ENCODE measurements around the gene SETDB2. TPM values are rescaled to one million over a fixed set of nuclear protein-coding genes. Genes with fewer than 3 reads are reported as not detected.

SETDB2 gene
- total RNA-seq, 1 experiment from 2014 or later: 5.2 TPM

- Histone ChIP-seq H3K4me3 (replicated peaks in 1 of 2; ENCODE audit: low read depth in 1 of 2, low read length in 2 of 2) (no peak overlapping the region), H3K9me2 (ENCODE audit: insufficient read depth) (no peaks in the 10 kb centered on the region), H3K4me1 (ENCODE audit: control insufficient read depth in 1 of 2, insufficient read depth in 2 of 2, low read length in 2 of 2) (no peaks in the 10 kb centered on the region), H3K4me2 (ENCODE audit: low read length) (no peak overlapping the region), H3K27ac (ENCODE audit: low read depth, low read length) (no peak overlapping the region), H3K9me3 (ENCODE audit: control insufficient read depth in 1 of 2, insufficient read depth in 1 of 2, low read depth in 1 of 2, low read length in 2 of 2) (no peaks in the 10 kb centered on the region), H3K9ac (ENCODE audit: low read length) (no peak overlapping the region), H4K20me1 (ENCODE audit: insufficient read depth) (no peaks in the 10 kb centered on the region), H2AFZ (ENCODE audit: low read depth, low read length, poor library complexity, severe bottlenecking) (no peak overlapping the region), H3K27me3 (ENCODE audit: insufficient read depth, low read length) (no peaks in the 10 kb centered on the region), H3K79me2 (ENCODE audit: insufficient read depth, low read length) (no peaks in the 10 kb centered on the region), H3K36me3 (ENCODE audit: control insufficient read depth in 1 of 2, insufficient read depth in 2 of 2, low read length in 2 of 2) (no peaks in the 10 kb centered on the region)
- ChIA-PET POLR2A (no interaction called here), RAD21 (ENCODE audit: low non-redundant PET in 1 of 2, low total read pairs in 2 of 2, uncharacterized antibody in 2 of 2, unreplicated experiment in 2 of 2) (no interaction called here), CTCF (interaction anchor here (1.2 to 1.9 kb wide), 2 partner anchors 8 to 196 kb away, joined by 5 to 6 read pairs; no protein-coding TSS in a partner anchor)
- BruUV-seq (replicated peaks): no TSS peak
- DNase-seq (ENCODE audit: low read depth, low spot score) (no peak), ATAC-seq (no peak)
- TF ChIP-seq ELF1 (IDR thresholded peaks at IDR 0.05; ENCODE audit: borderline replicate concordance, low read depth) (no peak), JUND (IDR thresholded peaks at IDR 0.05) (no peak), TCF7L2 (IDR thresholded peaks at IDR 0.05; ENCODE audit: borderline replicate concordance, extremely low read depth, insufficient read depth, insufficient read length) (no peak), EZH2phosphoT487 (IDR thresholded peaks at IDR 0.05; ENCODE audit: borderline replicate concordance) (no peak), POLR2A (IDR thresholded peaks at IDR 0.05; ENCODE audit: borderline replicate concordance, extremely low read depth, insufficient read depth, insufficient read length) (no peak), SIN3A (IDR thresholded peaks at IDR 0.05; ENCODE audit: low read depth) (no peak)
- intact Hi-C loops (cut with micrococcal nuclease): loop anchor here (2.0 kb wide), 1 partner anchor 135 kb away; no protein-coding TSS in a partner anchor
These were observed 8.1 kb upstream of the SETDB2 start for GRCh38 chr13:49435992-49436391.

GRCh38 chr13:49436890-49437289 is 7.2 kb upstream of the SETDB2 start:
- H2AFZ ChIP-seq (ENCODE audit: low read depth, low read length, poor library complexity, severe bottlenecking): no peak overlapping the region
- H3K27ac ChIP-seq (ENCODE audit: low read depth, low read length): no peak overlapping the region
- DNase-seq (ENCODE audit: low read depth, low spot score): no peak
- no peak overlapping the region for H3K4me3 ChIP-seq (replicated peaks in 1 of 2; ENCODE audit: low read depth in 1 of 2, low read length in 2 of 2)
- ChIA-PET CTCF (interaction anchor here (1.2 to 1.9 kb wide), 2 partner anchors 9 to 197 kb away, joined by 5 to 6 read pairs; no protein-coding TSS in a partner anchor), POLR2A (no interaction called here), RAD21 (ENCODE audit: low non-redundant PET in 1 of 2, low total read pairs in 2 of 2, uncharacterized antibody in 2 of 2, unreplicated experiment in 2 of 2) (interaction anchor here (0.7 kb wide), 2 partner anchors 136 to 347 kb away, joined by 3 to 6 read pairs; no protein-coding TSS in a partner anchor)
- no peaks in the 10 kb centered on the region for H3K9me2 ChIP-seq (ENCODE audit: insufficient read depth)
- no peaks in the 10 kb centered on the region for H3K36me3 ChIP-seq (ENCODE audit: control insufficient read depth in 1 of 2, insufficient read depth in 2 of 2, low read length in 2 of 2)
- no peaks in the 10 kb centered on the region for H3K27me3 ChIP-seq (ENCODE audit: insufficient read depth, low read length)
- no peaks in the 10 kb centered on the region for H3K9me3 ChIP-seq (ENCODE audit: control insufficient read depth in 1 of 2, insufficient read depth in 1 of 2, low read depth in 1 of 2, low read length in 2 of 2)
- intact Hi-C loops (cut with micrococcal nuclease): loop anchor here (2.0 kb wide), 1 partner anchor 136 kb away; no protein-coding TSS in a partner anchor
- no peaks in the 10 kb centered on the region for H3K79me2 ChIP-seq (ENCODE audit: insufficient read depth, low read length)
- BruUV-seq (replicated peaks): no TSS peak
- no peak overlapping the region for H3K4me2 ChIP-seq (ENCODE audit: low read length)
- H3K9ac ChIP-seq (ENCODE audit: low read length): no peak overlapping the region
- no peaks in the 10 kb centered on the region for H3K4me1 ChIP-seq (ENCODE audit: control insufficient read depth in 1 of 2, insufficient read depth in 2 of 2, low read length in 2 of 2)
- 0 out of 2 replicates have a peak, but pooled peaks have one; percentile 22 for ATAC-seq
- H4K20me1 ChIP-seq (ENCODE audit: insufficient read depth): no peaks in the 10 kb centered on the region
- TF ChIP-seq ZFX (IDR thresholded peaks at IDR 0.05) (no peak), POLR2AphosphoS5 (IDR thresholded peaks at IDR 0.05; ENCODE audit: low read depth, low read length) (no peak), EGR1 (IDR thresholded peaks at IDR 0.05; ENCODE audit: low read depth) (no peak), POLR2A (IDR thresholded peaks at IDR 0.05; ENCODE audit: borderline replicate concordance, extremely low read depth, insufficient read depth, insufficient read length) (no peak), CTCF (IDR thresholded peaks at IDR 0.05 in 2 of 3, conservative IDR thresholded peaks at IDR 0.05 in 1 of 3; ENCODE audit: borderline replicate concordance in 1 of 3, insufficient read depth in 1 of 3, low read depth in 2 of 3, low read length in 2 of 3) (0 out of 6 replicates have a peak, but pooled peaks of 1 of the 3 experiments have one; percentile 6), RAD21 (IDR thresholded peaks at IDR 0.05; ENCODE audit: low read depth) (peak; percentile 44; the same call in 1 of the 2 replicates), EZH2 (IDR thresholded peaks at IDR 0.05) (no peak), SP1 (IDR thresholded peaks at IDR 0.05; ENCODE audit: low read depth) (no peak)
- TF ChIP-seq, protein P1, sequence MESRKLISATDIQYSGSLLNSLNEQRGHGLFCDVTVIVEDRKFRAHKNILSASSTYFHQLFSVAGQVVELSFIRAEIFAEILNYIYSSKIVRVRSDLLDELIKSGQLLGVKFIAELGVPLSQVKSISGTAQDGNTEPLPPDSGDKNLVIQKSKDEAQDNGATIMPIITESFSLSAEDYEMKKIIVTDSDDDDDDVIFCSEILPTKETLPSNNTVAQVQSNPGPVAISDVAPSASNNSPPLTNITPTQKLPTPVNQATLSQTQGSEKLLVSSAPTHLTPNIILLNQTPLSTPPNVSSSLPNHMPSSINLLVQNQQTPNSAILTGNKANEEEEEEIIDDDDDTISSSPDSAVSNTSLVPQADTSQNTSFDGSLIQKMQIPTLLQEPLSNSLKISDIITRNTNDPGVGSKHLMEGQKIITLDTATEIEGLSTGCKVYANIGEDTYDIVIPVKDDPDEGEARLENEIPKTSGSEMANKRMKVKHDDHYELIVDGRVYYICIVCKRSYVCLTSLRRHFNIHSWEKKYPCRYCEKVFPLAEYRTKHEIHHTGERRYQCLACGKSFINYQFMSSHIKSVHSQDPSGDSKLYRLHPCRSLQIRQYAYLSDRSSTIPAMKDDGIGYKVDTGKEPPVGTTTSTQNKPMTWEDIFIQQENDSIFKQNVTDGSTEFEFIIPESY (IDR thresholded peaks at IDR 0.05; ENCODE audit: extremely low read depth, insufficient replicate concordance, low read length): no peak
